Measurements from ENCODE around the gene RTP5. TPM values are rescaled to one million over a fixed set of nuclear protein-coding genes. Genes with fewer than 3 reads are reported as not detected.

The RTP5 gene
- polyA plus RNA-seq, 1 of the 3 experiments (the other 2 are of a cell fraction) = not detected

DNA sequence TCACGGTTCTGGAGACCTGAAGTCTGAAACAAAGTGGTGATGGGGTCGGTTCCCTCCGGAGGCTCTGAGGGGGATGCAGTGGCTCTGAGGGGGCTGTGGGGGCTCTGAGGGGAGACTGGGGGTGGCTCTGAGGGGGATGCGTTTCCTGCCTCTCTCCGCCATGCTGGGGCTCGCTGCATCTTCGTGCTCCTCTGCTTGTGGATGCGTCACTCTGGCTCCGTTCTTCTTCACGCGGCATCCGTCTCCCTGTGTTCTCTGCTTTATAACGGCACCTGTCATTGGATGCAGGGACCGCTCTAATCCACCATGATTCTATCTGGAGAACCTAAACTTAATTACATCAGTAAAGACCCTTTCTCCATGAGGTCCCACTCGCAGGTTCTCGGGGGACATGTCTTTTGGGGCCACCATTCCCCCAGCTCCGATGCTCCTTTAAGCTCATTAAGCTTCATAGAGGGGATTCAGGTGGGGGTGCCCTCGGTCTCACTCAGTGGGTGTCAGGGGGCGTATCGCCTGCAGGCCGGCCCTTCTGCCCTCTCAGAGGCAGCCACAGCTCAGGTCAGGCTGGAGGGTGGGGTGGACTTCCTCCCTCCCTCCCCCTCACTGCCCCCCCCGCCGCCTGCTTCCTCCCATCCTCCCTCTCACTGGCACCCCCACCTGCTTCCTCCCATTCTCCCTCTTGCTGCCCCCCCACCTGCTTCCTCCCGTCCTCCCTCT, 18.4 kb downstream of the RTP5 start:
- Histone ChIP-seq H3K36me3 (replicated peaks in 1 of 2; ENCODE audit: control insufficient read depth in 1 of 2, insufficient read depth in 2 of 2, low read length in 1 of 2) (peaks cover 0 to 3% of the 10 kb centered on the region in 2 experiments), H3K27me3 (ENCODE audit: insufficient read depth) (no peaks in the 10 kb centered on the region), H3K4me3 (ENCODE audit: low read depth in 2 of 2, low read length in 1 of 2) (no peak overlapping the region), H3K9me2 (no peaks in the 10 kb centered on the region), H3F3A (replicated peaks; ENCODE audit: insufficient read depth) (peaks cover 4% of the 10 kb centered on the region), H3K27ac (ENCODE audit: low read depth in 2 of 2, low read length in 1 of 2) (no peak overlapping the region), H4K20me1 (ENCODE audit: insufficient read depth) (no peaks in the 10 kb centered on the region), H3K4me2 (no peak overlapping the region), H3K4me1 (ENCODE audit: control insufficient read depth in 1 of 2, insufficient read depth in 2 of 2, low read depth in 1 of 2, low read length in 1 of 2) (peaks cover 5 to 41% of the 10 kb centered on the region in 2 experiments), H3K9me3 (no peaks in the 10 kb centered on the region), H2AFZ (ENCODE audit: low read depth) (no peak overlapping the region), H3K9ac (no peak overlapping the region), H3K79me2 (ENCODE audit: insufficient read depth) (no peaks in the 10 kb centered on the region)
- no peak for DNase-seq
- 84% methylated on average over 24 of the region's 24 CpGs for WGBS (ENCODE audit: low lambda C conversion rate)
- POLR2A ChIA-PET = no interaction called here
- CTCF ChIA-PET = interaction anchor here (1.0 kb wide), 1 partner anchor 10 kb away, joined by 4 read pairs; no protein-coding TSS in a partner anchor
- TF ChIP-seq, protein P1, sequence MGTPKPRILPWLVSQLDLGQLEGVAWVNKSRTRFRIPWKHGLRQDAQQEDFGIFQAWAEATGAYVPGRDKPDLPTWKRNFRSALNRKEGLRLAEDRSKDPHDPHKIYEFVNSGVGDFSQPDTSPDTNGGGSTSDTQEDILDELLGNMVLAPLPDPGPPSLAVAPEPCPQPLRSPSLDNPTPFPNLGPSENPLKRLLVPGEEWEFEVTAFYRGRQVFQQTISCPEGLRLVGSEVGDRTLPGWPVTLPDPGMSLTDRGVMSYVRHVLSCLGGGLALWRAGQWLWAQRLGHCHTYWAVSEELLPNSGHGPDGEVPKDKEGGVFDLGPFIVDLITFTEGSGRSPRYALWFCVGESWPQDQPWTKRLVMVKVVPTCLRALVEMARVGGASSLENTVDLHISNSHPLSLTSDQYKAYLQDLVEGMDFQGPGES (IDR thresholded peaks at IDR 0.05; ENCODE audit: low read depth, low read length) = no peak
- no peak for TF ChIP-seq FOXM1 (IDR thresholded peaks at IDR 0.05; ENCODE audit: low read depth)

DNA sequence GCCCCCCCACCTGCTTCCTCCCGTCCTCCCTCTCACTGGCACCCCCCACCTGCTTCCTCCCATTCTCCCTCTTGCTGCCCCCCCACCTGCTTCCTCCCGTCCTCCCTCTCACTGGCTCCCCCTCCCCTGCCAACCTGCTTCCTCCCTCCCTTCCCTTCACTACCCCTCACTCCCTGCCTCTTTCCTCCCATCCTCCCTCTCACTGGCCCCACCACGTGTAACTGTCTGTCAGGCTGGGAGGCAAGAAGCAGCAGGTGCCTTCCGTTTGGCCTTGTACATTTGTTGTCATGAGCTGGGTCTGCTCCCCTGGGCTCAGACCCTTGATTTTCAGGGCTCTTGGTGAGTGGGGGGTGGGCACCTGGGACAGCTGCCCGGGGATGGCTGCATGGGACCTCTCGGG, 19.1 kb downstream of the RTP5 start:
- no peak overlapping the region for H3K27ac ChIP-seq (ENCODE audit: low read depth in 2 of 2, low read length in 1 of 2)
- H3K4me3 ChIP-seq (ENCODE audit: low read depth in 2 of 2, low read length in 1 of 2) = no peak overlapping the region
- H3K4me2 ChIP-seq = no peak overlapping the region
- ChIA-PET POLR2A (no interaction called here), CTCF (no interaction called here)
- H3K36me3 ChIP-seq (replicated peaks in 1 of 2; ENCODE audit: control insufficient read depth in 1 of 2, insufficient read depth in 2 of 2, low read length in 1 of 2) = peaks cover 0 to 3% of the 10 kb centered on the region in 2 experiments
- H3K9ac ChIP-seq = no peak overlapping the region
- no peaks in the 10 kb centered on the region for H3F3A ChIP-seq (replicated peaks; ENCODE audit: insufficient read depth)
- no peaks in the 10 kb centered on the region for H4K20me1 ChIP-seq (ENCODE audit: insufficient read depth)
- no peaks in the 10 kb centered on the region for H3K27me3 ChIP-seq (ENCODE audit: insufficient read depth)
- DNase-seq = no peak
- H3K9me2 ChIP-seq = no peaks in the 10 kb centered on the region
- peaks cover 0 to 41% of the 10 kb centered on the region in 2 experiments; a peak in 2 of 4 replicates for H3K4me1 ChIP-seq (ENCODE audit: control insufficient read depth in 1 of 2, insufficient read depth in 2 of 2, low read depth in 1 of 2, low read length in 1 of 2)
- no peak overlapping the region for H2AFZ ChIP-seq (ENCODE audit: low read depth)
- no peaks in the 10 kb centered on the region for H3K9me3 ChIP-seq
- no peaks in the 10 kb centered on the region for H3K79me2 ChIP-seq (ENCODE audit: insufficient read depth)
- WGBS (ENCODE audit: low lambda C conversion rate) = 74% methylated on average over 6 of the region's 6 CpGs
- TF ChIP-seq POLR2AphosphoS5 (IDR thresholded peaks at IDR 0.05; ENCODE audit: low read depth, low read length) (no peak), TAF1 (IDR thresholded peaks at IDR 0.05; ENCODE audit: borderline replicate concordance, low read depth, low read length) (no peak), MXI1 (IDR thresholded peaks at IDR 0.05; ENCODE audit: low read depth, low read length) (peak; percentile 17; the same call in 1 of the 2 replicates)

DNA sequence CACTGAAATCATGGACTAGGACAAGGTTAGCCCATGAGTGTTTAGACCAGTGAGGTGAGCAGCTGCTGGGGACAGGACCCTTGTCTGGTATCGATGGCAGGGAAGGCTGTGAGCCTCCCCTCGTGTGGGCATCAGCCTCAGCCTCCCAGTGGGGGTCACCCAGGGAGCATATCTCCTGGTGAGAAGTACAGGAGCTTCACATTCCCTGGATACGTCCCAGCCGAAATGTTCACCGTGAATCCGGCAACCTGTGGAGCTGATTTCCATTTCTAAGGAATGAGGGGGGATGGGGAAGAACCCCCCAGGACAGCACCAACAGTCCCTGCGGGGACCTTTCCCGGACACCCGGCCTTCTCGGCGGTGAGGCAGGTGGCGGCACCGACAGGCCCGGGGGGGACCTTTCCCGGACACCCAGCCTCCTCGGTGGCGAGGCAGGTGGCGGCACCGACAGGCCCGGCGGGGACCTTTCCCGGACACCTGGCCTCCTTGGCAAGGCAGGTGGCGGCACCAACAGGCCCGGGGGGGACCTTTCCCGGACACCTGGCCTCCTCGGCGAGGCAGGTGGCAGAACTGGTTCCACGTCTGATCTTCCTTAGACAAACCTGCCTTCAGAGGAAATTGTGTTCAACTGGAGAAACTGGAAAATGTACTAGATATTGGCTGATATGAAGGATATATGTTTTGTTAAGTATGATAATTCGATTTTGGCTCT, 21.2 kb downstream of the RTP5 start:
- Histone ChIP-seq H3K36me3 (replicated peaks in 1 of 2; ENCODE audit: control insufficient read depth in 1 of 2, insufficient read depth in 2 of 2, low read length in 1 of 2) (no peaks in the 10 kb centered on the region), H3K9me2 (no peaks in the 10 kb centered on the region), H3K9ac (no peak overlapping the region), H3K27ac (ENCODE audit: low read depth in 2 of 2, low read length in 1 of 2) (no peak overlapping the region), H3K27me3 (ENCODE audit: insufficient read depth) (no peaks in the 10 kb centered on the region), H3K9me3 (no peaks in the 10 kb centered on the region), H3K4me2 (no peak overlapping the region), H4K20me1 (ENCODE audit: insufficient read depth) (no peaks in the 10 kb centered on the region), H3K4me1 (ENCODE audit: control insufficient read depth in 1 of 2, insufficient read depth in 2 of 2, low read depth in 1 of 2, low read length in 1 of 2) (peaks cover 0 to 32% of the 10 kb centered on the region in 2 experiments; a peak in 2 of 4 replicates), H3K4me3 (ENCODE audit: low read depth in 2 of 2, low read length in 1 of 2) (no peak overlapping the region), H2AFZ (ENCODE audit: low read depth) (no peak overlapping the region), H3K79me2 (ENCODE audit: insufficient read depth) (no peaks in the 10 kb centered on the region), H3F3A (replicated peaks; ENCODE audit: insufficient read depth) (no peaks in the 10 kb centered on the region)
- CTCF ChIA-PET = interaction anchor here (1.0 to 2.7 kb wide), 2 partner anchors 12 to 60 kb away, joined by 3 to 8 read pairs; no protein-coding TSS in a partner anchor
- 93% methylated on average over 22 of the region's 29 CpGs for WGBS (ENCODE audit: low lambda C conversion rate)
- DNase-seq = no peak
- POLR2A ChIA-PET = no interaction called here
- TF ChIP-seq TAF1 (IDR thresholded peaks at IDR 0.05; ENCODE audit: borderline replicate concordance, low read depth, low read length) (no peak), POLR2AphosphoS5 (IDR thresholded peaks at IDR 0.05; ENCODE audit: low read depth, low read length) (no peak), YY1 (IDR thresholded peaks at IDR 0.05; ENCODE audit: low read depth) (no peak), MEF2A (IDR thresholded peaks at IDR 0.05; ENCODE audit: borderline replicate concordance, low read depth) (no peak), SIN3A (IDR thresholded peaks at IDR 0.05; ENCODE audit: borderline replicate concordance, low read depth, low read length) (no peak), SMC3 (IDR thresholded peaks at IDR 0.05; ENCODE audit: low read depth, low read length) (no peak), FOXJ3 (CRISPR knock-in tag; IDR thresholded peaks at IDR 0.05) (no peak), ELF1 (IDR thresholded peaks at IDR 0.05) (no peak), RXRA (IDR thresholded peaks at IDR 0.05; ENCODE audit: borderline replicate concordance, low read depth) (no peak)
- TF ChIP-seq, protein P2, sequence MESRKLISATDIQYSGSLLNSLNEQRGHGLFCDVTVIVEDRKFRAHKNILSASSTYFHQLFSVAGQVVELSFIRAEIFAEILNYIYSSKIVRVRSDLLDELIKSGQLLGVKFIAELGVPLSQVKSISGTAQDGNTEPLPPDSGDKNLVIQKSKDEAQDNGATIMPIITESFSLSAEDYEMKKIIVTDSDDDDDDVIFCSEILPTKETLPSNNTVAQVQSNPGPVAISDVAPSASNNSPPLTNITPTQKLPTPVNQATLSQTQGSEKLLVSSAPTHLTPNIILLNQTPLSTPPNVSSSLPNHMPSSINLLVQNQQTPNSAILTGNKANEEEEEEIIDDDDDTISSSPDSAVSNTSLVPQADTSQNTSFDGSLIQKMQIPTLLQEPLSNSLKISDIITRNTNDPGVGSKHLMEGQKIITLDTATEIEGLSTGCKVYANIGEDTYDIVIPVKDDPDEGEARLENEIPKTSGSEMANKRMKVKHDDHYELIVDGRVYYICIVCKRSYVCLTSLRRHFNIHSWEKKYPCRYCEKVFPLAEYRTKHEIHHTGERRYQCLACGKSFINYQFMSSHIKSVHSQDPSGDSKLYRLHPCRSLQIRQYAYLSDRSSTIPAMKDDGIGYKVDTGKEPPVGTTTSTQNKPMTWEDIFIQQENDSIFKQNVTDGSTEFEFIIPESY (IDR thresholded peaks at IDR 0.05; ENCODE audit: borderline replicate concordance, low read depth) = no peak
- TF ChIP-seq, protein P3, sequence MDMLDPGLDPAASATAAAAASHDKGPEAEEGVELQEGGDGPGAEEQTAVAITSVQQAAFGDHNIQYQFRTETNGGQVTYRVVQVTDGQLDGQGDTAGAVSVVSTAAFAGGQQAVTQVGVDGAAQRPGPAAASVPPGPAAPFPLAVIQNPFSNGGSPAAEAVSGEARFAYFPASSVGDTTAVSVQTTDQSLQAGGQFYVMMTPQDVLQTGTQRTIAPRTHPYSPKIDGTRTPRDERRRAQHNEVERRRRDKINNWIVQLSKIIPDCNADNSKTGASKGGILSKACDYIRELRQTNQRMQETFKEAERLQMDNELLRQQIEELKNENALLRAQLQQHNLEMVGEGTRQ (IDR thresholded peaks at IDR 0.05; ENCODE audit: borderline replicate concordance, low read depth, low read length) = no peak
- TF ChIP-seq, protein P4, sequence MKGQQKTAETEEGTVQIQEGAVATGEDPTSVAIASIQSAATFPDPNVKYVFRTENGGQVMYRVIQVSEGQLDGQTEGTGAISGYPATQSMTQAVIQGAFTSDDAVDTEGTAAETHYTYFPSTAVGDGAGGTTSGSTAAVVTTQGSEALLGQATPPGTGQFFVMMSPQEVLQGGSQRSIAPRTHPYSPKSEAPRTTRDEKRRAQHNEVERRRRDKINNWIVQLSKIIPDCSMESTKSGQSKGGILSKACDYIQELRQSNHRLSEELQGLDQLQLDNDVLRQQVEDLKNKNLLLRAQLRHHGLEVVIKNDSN (IDR thresholded peaks at IDR 0.05; ENCODE audit: borderline replicate concordance, low read depth) = no peak
